Neural crest cell (in vitro differentiated cells): ENCODE data around the gene SCGB1D2. TPM values are rescaled to one million over a fixed set of nuclear protein-coding genes. Genes with fewer than 3 reads are reported as not detected.
"Not testable (repeated sequence)": the region's sequence is repeated elsewhere in the genome, so short reads cannot be mapped to it uniquely, and the experiment has no call there.

ENCODE experiments used
- DNase-seq: peaks from one replicate; pipeline ENCODE4 v3.0.0; 2021; ENCODE audit warnings: low read depth, mixed read lengths, low spot score
- H3K27ac Mint-ChIP-seq: one replicate; pipeline ENCODE4 v1.8.0; 2021; ENCODE audit warnings: mild to moderate bottlenecking, mixed read lengths; ENCODE audit not compliant: unreplicated experiment
- H3K27me3 Mint-ChIP-seq: 2 replicates; pipeline ENCODE4 v1.8.0; 2021; ENCODE audit warnings: low read depth, mild to moderate bottlenecking, mixed read lengths
- H3K36me3 Mint-ChIP-seq: 2 replicates; pipeline ENCODE4 v1.8.0; 2021; ENCODE audit warnings: low read depth, mild to moderate bottlenecking, mixed read lengths
- H3K4me1 Mint-ChIP-seq: 2 replicates; pipeline ENCODE4 v1.8.0; 2021; ENCODE audit warnings: mixed read lengths
- H3K4me3 Mint-ChIP-seq: one replicate; pipeline ENCODE4 v1.8.0; 2021; ENCODE audit warnings: mild to moderate bottlenecking, mixed read lengths
- H3K9me3 Mint-ChIP-seq: 2 replicates; pipeline ENCODE4 v1.8.0; 2021; ENCODE audit warnings: mixed read lengths
- total RNA-seq: library from RNA; stranded (reverse); gene quantifications from 2 replicates; pipeline ENCODE4 v1.2.1, GENCODE V29; 2021
- TF ChIP-seq, protein P1 (sequence below): fragments of 200-600 bp; sonication (generic); conservative IDR thresholded peaks from 2 replicates; pipeline ENCODE4 v1.5.0; 2021; ENCODE audit warnings: antibody characterized with exemption, mild to moderate bottlenecking

The SCGB1D2 gene
- total RNA-seq, 1 donor from 2014 or later = not detected

DNA sequence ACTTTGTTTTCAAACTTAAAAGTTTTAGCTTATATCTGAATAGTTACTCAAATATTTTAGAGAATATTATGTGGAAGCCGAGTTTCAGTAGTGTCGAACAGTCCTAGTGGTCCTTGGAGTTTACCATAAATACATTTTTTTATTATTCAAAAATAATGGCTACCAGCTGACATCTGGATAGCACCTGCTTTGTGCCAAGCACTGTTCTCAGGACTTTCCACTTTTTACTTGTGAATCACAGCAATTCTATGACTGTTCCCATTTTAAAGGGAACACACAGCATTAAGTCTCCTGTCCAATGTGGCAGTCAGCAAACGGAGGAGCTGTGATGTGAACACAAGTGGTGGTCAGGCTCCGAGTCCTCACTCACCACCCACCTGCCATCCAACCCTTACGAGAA lies 37.6 kb upstream of the SCGB1D2 start:
- no peaks in the 10 kb centered on the region for H3K36me3 Mint-ChIP-seq
- H3K27me3 Mint-ChIP-seq = peaks cover 32% of the 10 kb centered on the region
- DNase-seq = no peak
- no peak overlapping the region for H3K4me3 Mint-ChIP-seq
- H3K4me1 Mint-ChIP-seq = no peaks in the 10 kb centered on the region
- H3K27ac Mint-ChIP-seq = no peak overlapping the region
- TF ChIP-seq, protein P1, sequence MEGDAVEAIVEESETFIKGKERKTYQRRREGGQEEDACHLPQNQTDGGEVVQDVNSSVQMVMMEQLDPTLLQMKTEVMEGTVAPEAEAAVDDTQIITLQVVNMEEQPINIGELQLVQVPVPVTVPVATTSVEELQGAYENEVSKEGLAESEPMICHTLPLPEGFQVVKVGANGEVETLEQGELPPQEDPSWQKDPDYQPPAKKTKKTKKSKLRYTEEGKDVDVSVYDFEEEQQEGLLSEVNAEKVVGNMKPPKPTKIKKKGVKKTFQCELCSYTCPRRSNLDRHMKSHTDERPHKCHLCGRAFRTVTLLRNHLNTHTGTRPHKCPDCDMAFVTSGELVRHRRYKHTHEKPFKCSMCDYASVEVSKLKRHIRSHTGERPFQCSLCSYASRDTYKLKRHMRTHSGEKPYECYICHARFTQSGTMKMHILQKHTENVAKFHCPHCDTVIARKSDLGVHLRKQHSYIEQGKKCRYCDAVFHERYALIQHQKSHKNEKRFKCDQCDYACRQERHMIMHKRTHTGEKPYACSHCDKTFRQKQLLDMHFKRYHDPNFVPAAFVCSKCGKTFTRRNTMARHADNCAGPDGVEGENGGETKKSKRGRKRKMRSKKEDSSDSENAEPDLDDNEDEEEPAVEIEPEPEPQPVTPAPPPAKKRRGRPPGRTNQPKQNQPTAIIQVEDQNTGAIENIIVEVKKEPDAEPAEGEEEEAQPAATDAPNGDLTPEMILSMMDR = no peak
- no peaks in the 10 kb centered on the region for H3K9me3 Mint-ChIP-seq

DNA sequence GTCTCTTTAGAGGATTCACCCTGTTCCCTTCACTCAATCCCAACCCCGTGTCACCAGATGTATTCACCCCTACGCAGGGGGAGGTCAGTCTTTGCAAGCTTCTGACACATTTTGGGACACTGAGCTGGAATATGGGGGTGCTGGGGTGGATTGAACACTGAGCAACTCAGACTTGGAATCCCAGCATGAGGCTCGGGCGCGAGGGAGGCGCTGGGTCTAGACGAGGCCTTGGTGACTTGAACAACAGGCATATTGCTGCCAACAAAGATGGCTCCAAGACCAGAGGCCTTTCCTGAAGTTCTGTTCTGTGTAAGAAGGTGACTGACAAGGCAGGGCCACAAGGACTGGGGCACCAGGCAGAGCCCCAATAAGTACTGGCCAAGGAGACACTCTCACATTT lies 36.6 kb upstream of the SCGB1D2 start:
- Mint-ChIP-seq H3K27me3 (peaks cover 26% of the 10 kb centered on the region), H3K4me3 (no peak overlapping the region), H3K9me3 (no peaks in the 10 kb centered on the region), H3K36me3 (no peaks in the 10 kb centered on the region), H3K27ac (peak overlapping the region; percentile 45), H3K4me1 (no peaks in the 10 kb centered on the region)
- no peak for DNase-seq
- TF ChIP-seq, protein P1 = no peak

DNA sequence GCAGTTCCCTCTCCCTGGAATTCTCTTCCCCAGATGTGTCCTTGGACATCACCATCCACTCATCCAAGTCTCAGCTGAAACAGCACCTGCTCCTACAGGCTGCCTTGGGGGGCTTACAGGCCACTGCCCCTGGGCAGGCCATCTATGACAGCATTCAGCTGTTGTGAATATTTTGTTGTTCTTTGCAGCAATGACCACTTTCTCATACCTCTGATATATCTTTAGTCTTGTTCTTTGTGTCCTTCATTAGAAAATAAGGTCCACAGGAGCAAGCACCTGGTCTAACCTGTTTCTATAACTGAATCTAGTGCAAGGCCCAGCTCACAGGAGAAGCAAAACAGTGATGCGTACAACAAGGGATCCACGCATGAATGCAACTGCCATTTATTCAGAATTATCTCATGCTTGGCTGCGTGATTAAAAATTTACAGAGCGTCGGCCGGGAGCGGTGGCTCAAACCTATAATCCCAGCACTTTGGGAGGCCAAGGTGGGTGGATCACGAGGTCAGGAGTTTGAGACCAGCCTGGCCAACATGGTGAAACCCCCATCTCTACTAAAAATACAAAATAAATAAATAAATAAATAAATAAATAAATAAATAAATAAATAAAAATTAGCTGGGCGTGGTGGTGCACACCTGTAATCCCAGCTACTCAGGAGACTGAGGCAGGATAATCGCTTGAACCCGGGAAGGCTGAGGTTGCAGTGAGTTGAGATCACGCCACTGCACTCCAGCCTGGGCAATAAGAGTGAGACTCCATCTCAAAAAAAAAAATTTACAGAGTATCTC lies 35.6 kb upstream of the SCGB1D2 start:
- H3K4me3 Mint-ChIP-seq, H3K27ac Mint-ChIP-seq, H3K9me3 Mint-ChIP-seq, DNase-seq, H3K4me1 Mint-ChIP-seq, H3K36me3 Mint-ChIP-seq: not testable (repeated sequence)
- H3K27me3 Mint-ChIP-seq = peaks cover 19% of the 10 kb centered on the region

DNA sequence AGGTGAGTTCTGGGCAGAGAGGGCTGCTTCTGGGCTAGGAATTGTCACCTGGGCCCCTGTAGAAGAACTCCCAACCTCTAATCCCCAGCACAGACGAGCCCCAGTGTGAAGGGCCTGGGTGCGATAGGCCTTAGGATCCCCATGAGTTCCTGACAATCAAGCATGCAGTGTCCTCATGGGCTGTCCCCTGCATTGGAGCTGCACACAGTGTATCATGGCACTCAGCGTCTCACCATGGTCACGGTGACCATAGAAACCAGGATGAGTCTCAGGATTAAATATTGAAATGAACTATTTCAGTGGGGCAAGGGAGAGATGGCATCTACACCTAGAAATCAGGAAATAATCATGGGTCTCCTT lies 33.3 kb upstream of the SCGB1D2 start:
- TF ChIP-seq, protein P1 = no peak
- peaks cover 12% of the 10 kb centered on the region for H3K27me3 Mint-ChIP-seq
- no peaks in the 10 kb centered on the region for H3K4me1 Mint-ChIP-seq

DNA sequence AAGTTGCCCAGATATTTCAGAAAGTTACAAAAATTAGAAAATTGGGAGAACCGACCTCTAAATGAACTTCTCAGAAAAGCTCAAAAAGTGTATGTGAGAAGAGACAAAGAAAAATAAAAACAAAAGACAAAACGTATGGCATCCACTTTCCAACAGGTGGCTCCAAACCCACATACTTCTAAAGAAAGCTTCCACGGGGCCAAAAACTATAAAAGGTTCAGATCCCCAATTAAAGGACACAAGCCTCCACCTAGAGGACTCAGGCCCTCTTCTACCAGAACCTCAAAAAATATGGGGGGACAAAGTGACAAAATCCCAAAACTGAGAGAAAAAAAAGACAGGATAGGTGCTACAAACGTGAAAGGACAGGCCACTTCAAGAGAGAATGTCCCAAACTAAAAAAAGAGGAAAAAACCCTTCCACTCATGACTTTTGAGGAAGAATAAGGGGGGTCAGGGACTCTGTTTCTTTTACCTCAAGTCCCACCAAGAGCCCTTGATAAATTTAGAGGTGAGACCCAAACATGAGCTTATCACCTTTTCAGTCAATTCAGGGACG lies 24.8 kb upstream of the SCGB1D2 start:
- H3K4me1 Mint-ChIP-seq = no peaks in the 10 kb centered on the region
- H3K27ac Mint-ChIP-seq = no peak overlapping the region
- peaks cover 4% of the 10 kb centered on the region for H3K9me3 Mint-ChIP-seq
- DNase-seq = no peak
- TF ChIP-seq, protein P1 = peak; percentile 64
- H3K4me3 Mint-ChIP-seq = no peak overlapping the region
- peaks cover 18% of the 10 kb centered on the region for H3K27me3 Mint-ChIP-seq
- H3K36me3 Mint-ChIP-seq = peaks cover 2% of the 10 kb centered on the region

More for the DNA sequence above, 33.3 kb upstream of the SCGB1D2 start:
- Mint-ChIP-seq H3K9me3 (no peaks in the 10 kb centered on the region), H3K27ac (no peak overlapping the region), H3K4me3 (no peak overlapping the region), H3K36me3 (no peaks in the 10 kb centered on the region)
- DNase-seq = no peak

DNA sequence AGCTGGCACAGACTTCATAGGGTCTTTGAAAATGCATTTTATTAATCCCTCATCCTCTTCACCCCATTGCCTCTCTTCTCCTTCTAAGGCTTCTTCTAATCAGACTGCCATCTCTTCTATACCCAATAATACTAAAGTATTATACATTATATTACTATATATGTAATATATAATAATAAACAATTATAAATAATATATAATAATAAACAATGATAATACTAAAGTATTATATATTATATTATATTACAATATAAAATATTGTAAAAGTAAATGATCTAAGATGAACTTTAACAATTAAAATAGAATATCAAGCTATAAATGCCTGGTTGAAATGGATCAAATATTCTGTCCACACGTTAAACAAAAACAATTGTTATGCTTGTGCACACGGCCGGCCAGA lies 20.5 kb upstream of the SCGB1D2 start:
- Mint-ChIP-seq H3K9me3 (peaks cover 14% of the 10 kb centered on the region), H3K4me1 (no peaks in the 10 kb centered on the region), H3K27me3 (peaks cover 21% of the 10 kb centered on the region), H3K27ac (no peak overlapping the region), H3K36me3 (peaks cover 8% of the 10 kb centered on the region), H3K4me3 (no peak overlapping the region)
- DNase-seq = no peak
- TF ChIP-seq, protein P1 = no peak
